K562 (cell line): Measurements from ENCODE around the gene TNIK.

Source experiments
- ARID4B ChIP-seq: sonication (generic); formaldehyde crosslinking; IDR thresholded peaks from 2 replicates; pipeline ENCODE4 v1.8.0; 2022; ENCODE audit warnings: mild to moderate bottlenecking, missing genetic modification reagents
- SETDB1 ChIP-seq: IDR thresholded peaks from one replicate; pipeline ENCODE4 v1.6.1; 2012; ENCODE audit warnings: low read length, control low read depth, inconsistent platforms
- ZNF217 ChIP-seq: sonication (generic); formaldehyde crosslinking; IDR thresholded peaks from 2 replicates; pipeline ENCODE4 v1.8.0; 2022; ENCODE audit warnings: mild to moderate bottlenecking, missing genetic modification reagents

- TF ChIP-seq SETDB1 = no peak
- TF ChIP-seq ARID4B (CRISPR knock-in tag) = no peak
- TF ChIP-seq ZNF217 (CRISPR knock-in tag) = no peak
These were observed 114.9 kb downstream of the TNIK start for GRCh38 chr3:171345107-171345843.
